Mesendoderm (in vitro differentiated cells): Measurements from ENCODE around the gene MBTD1.
A peak's percentile ranks its signal among the peaks of the same experiment; 100 is the strongest.

Experiments
- DNase-seq: peaks from one replicate; pipeline ENCODE4 v3.0.0; 2013
- H2AK5ac ChIP-seq: 2 replicates; pipeline ENCODE4 v1.6.1; 2013; ENCODE audit warnings: low read length, inconsistent platforms
- H2BK120ac ChIP-seq: 2 replicates; pipeline ENCODE4 v1.6.1; 2013; ENCODE audit warnings: low read depth, mild to moderate bottlenecking, low read length, moderate library complexity, mixed read lengths
- H2BK15ac ChIP-seq: replicated peaks from 2 replicates; pipeline ENCODE4 v1.6.1; 2013; ENCODE audit warnings: low read depth, mild to moderate bottlenecking, moderate library complexity
- H2BK5ac ChIP-seq: 2 replicates; pipeline ENCODE4 v1.6.1; 2013; ENCODE audit warnings: low read length, inconsistent platforms
- H3K18ac ChIP-seq: 2 replicates; pipeline ENCODE4 v1.6.1; 2013; ENCODE audit warnings: mild to moderate bottlenecking, low read length, mixed read lengths
- H3K23ac ChIP-seq: one replicate; pipeline ENCODE4 v1.6.1; 2013; ENCODE audit warnings: low read length
- H3K27ac ChIP-seq: 2 replicates; pipeline ENCODE4 v1.5.1; 2013; ENCODE audit warnings: low read depth, mild to moderate bottlenecking, inconsistent platforms, low read length, moderate library complexity
- H3K27me3 ChIP-seq: 2 replicates; pipeline ENCODE4 v1.6.1; 2013; ENCODE audit warnings: low read length, control low read depth, mild to moderate bottlenecking, inconsistent platforms; ENCODE audit not compliant: insufficient read depth, poor library complexity
- H3K36me3 ChIP-seq: 2 replicates; pipeline ENCODE4 v1.6.1; 2013; ENCODE audit warnings: low read length, inconsistent platforms; ENCODE audit not compliant: control insufficient read depth, insufficient read depth
- H3K4ac ChIP-seq: one replicate; pipeline ENCODE4 v1.6.1; 2013; ENCODE audit warnings: low read depth, mild to moderate bottlenecking, low read length, moderate library complexity
- H3K4me1 ChIP-seq: 2 replicates; pipeline ENCODE4 v1.6.1; 2013; ENCODE audit warnings: low read depth, low read length, inconsistent platforms; ENCODE audit not compliant: control insufficient read depth
- H3K4me2 ChIP-seq: 2 replicates; pipeline ENCODE4 v1.6.1; 2013; ENCODE audit warnings: low read length
- H3K4me3 ChIP-seq: 2 replicates; pipeline ENCODE4 v1.5.1; 2013; ENCODE audit warnings: mild to moderate bottlenecking, low read length
- H3K56ac ChIP-seq: one replicate; pipeline ENCODE4 v1.6.1; 2013; ENCODE audit warnings: low read length
- H3K79me1 ChIP-seq: 2 replicates; pipeline ENCODE4 v1.6.1; 2013; ENCODE audit warnings: low read length, inconsistent platforms
- H3K79me2 ChIP-seq: 2 replicates; pipeline ENCODE4 v1.6.1; 2013; ENCODE audit warnings: mild to moderate bottlenecking, low read length; ENCODE audit not compliant: control insufficient read depth, insufficient read depth
- H3K9ac ChIP-seq: 2 replicates; pipeline ENCODE4 v1.6.1; 2013; ENCODE audit warnings: low read length, inconsistent platforms
- H4K5ac ChIP-seq: one replicate; pipeline ENCODE4 v1.6.1; 2013; ENCODE audit warnings: low read length
- H4K8ac ChIP-seq: one replicate; pipeline ENCODE4 v1.6.1; 2013; ENCODE audit warnings: low read depth, mild to moderate bottlenecking, control low read depth, low read length, moderate library complexity
- WGBS: extraction: QIAGEN DNeasy Blood & Tissue Kit; methylation state at CpG from one replicate; pipeline ENCODE4 v1.1.7; 2013; ENCODE audit warnings: low lambda C conversion rate, missing lambda C conversion rate; ENCODE audit not compliant: insufficient coverage; ENCODE audit errors: extremely low coverage; 5-methylcytosine and 5-hydroxymethylcytosine counted together

Gene MBTD1

DNA sequence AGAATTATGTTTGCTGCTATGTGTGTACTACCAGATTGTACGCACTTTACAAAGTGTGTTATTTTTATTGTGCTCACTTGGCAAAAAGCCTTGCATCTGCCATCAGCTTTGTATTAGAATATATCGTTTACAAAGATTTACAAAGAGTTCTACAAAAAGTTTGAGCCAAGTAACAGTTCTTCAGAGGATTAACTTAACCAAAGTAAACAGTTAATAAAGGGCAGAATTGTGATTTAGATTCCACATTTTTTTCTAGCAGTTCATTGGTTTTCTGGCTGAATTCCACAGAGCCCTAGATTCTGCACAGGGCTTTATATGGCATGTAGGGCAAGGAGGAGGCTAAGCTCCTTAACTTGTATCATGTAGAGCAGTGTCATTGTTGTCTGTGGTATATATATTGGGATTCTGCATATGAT lies 29.9 kb upstream of the MBTD1 start:
- Histone ChIP-seq H3K4me1 (no peaks in the 10 kb centered on the region), H3K4ac (no peak overlapping the region), H2BK120ac (no peak overlapping the region), H3K79me1 (no peaks in the 10 kb centered on the region), H2AK5ac (no peak overlapping the region), H2BK15ac (no peak overlapping the region), H3K18ac (no peak overlapping the region), H3K79me2 (no peaks in the 10 kb centered on the region), H3K36me3 (peaks cover 8% of the 10 kb centered on the region), H3K4me3 (no peak overlapping the region), H3K56ac (no peak overlapping the region), H4K8ac (no peak overlapping the region), H2BK5ac (no peak overlapping the region), H3K23ac (no peak overlapping the region), H4K5ac (no peak overlapping the region), H3K27ac (no peak overlapping the region), H3K9ac (no peak overlapping the region), H3K4me2 (no peak overlapping the region), H3K27me3 (no peaks in the 10 kb centered on the region)
- no CpG with 5 or more reads among the region's 2 CpGs for WGBS
- DNase-seq = no peak

DNA sequence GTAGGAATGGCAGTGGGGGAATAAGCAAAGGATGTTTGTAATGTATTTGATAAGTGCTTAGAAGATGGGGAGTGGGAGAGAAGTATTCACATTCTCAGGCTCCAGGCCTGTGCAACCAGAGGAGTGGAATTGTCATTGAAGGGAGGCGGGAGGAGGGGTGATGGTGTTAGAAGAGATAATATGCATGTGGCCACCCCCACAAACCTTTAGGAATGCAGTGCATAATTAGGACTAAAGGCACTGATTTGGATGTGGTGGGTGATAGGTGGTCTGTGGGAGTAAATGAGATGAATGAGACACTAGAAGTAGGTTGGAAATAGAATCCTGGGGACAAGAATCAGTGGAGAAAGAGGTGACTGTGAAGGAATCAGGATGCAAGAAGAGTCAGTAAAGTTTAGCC lies 27.6 kb upstream of the MBTD1 start:
- Histone ChIP-seq H3K79me2 (no peaks in the 10 kb centered on the region), H3K27me3 (no peaks in the 10 kb centered on the region), H3K36me3 (peaks cover 6% of the 10 kb centered on the region), H3K56ac (no peak overlapping the region), H2AK5ac (no peak overlapping the region), H2BK120ac (no peak overlapping the region), H2BK15ac (no peak overlapping the region), H3K4ac (no peak overlapping the region), H3K4me1 (no peaks in the 10 kb centered on the region), H4K8ac (no peak overlapping the region), H3K4me3 (no peak overlapping the region), H2BK5ac (no peak overlapping the region), H3K18ac (no peak overlapping the region), H3K79me1 (no peaks in the 10 kb centered on the region), H4K5ac (no peak overlapping the region), H3K23ac (no peak overlapping the region), H3K4me2 (no peak overlapping the region), H3K9ac (no peak overlapping the region), H3K27ac (no peak overlapping the region)
- peak; percentile 23 for DNase-seq
- WGBS = no CpG with 5 or more reads among the region's 1 CpG

DNA sequence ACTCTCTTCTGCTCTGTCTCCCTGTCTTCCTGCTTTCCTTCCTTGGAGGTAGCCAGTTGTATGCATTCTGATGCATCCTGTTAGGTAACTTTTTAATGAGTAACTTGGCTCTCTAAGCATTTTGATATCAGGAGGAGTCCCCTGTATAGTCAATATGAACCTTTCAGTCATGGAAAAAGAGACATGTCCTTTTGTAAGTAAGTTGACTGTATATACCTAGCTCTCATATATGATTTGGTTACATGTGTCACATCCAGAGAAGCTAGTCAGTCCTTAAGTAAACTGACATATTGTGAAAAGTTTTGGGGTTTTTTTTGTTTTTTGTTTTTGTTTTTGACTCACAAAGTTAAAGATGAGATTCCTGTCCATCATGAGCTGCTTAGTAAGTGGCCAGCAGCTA lies 19.3 kb upstream of the MBTD1 start:
- Histone ChIP-seq H2AK5ac (no peak overlapping the region), H3K18ac (no peak overlapping the region), H3K4me1 (no peaks in the 10 kb centered on the region), H3K27me3 (no peaks in the 10 kb centered on the region), H3K23ac (no peak overlapping the region), H3K36me3 (peaks cover 4% of the 10 kb centered on the region), H3K27ac (no peak overlapping the region), H2BK15ac (no peak overlapping the region), H2BK120ac (no peak overlapping the region), H3K79me2 (no peaks in the 10 kb centered on the region), H3K4me3 (no peak overlapping the region), H4K8ac (no peak overlapping the region), H3K4me2 (no peak overlapping the region), H3K79me1 (peaks cover 2% of the 10 kb centered on the region), H3K9ac (no peak overlapping the region), H3K4ac (no peak overlapping the region), H3K56ac (no peak overlapping the region), H4K5ac (no peak overlapping the region), H2BK5ac (no peak overlapping the region)
- DNase-seq = no peak

DNA sequence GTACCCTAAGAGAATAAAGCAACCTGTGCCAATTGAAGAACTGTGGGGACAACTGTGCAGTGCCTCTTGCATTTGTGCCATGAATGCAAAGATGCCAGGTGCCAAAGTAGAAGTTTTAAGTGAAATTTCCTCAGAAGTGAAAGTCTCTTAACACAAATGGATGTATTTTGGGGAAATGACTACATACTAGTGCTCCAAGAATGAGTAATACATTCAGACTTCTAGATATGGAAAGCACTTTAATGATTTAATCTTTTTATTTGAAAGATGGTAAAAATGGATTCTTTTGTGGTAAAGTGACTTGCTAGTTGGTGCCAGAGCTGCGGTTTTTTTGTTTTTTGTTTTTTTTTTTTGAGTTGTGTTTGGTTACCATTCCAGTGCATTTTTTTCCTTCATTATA lies 15.5 kb upstream of the MBTD1 start:
- Histone ChIP-seq H3K4me1 (no peaks in the 10 kb centered on the region), H3K4me3 (no peak overlapping the region), H3K27me3 (no peaks in the 10 kb centered on the region), H3K79me2 (peaks cover 3% of the 10 kb centered on the region), H3K79me1 (peaks cover 7% of the 10 kb centered on the region), H2BK15ac (no peak overlapping the region), H3K9ac (no peak overlapping the region), H3K36me3 (peaks cover 6% of the 10 kb centered on the region), H2AK5ac (no peak overlapping the region), H4K5ac (no peak overlapping the region), H3K23ac (no peak overlapping the region), H3K56ac (no peak overlapping the region), H3K4me2 (no peak overlapping the region), H2BK120ac (no peak overlapping the region), H3K4ac (no peak overlapping the region), H2BK5ac (no peak overlapping the region), H3K18ac (no peak overlapping the region), H3K27ac (no peak overlapping the region), H4K8ac (no peak overlapping the region)
- no peak for DNase-seq
- WGBS = no CpG with 5 or more reads among the region's 1 CpG

DNA sequence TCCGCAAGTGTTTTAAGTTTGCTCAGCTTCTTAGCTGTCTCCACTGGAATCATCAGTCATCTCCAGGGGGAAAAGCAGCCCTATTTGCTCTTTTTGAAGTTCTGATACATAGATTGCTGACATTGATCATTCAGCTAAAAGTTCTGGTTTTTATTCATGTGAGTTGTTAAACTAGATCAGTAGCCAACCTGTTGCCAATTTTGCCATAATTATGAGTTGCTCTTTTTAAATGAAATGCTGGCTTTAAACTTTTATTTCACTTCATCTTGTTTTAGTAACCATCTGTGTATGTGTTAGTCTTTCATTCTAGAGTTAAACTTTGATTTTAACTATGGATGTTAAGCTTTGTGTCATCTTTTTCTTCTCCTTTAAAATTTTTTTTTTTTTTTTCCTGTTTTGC lies 13.0 kb upstream of the MBTD1 start:
- DNase-seq = no peak
- Histone ChIP-seq H2AK5ac (no peak overlapping the region), H3K79me2 (peaks cover 6% of the 10 kb centered on the region), H3K27me3 (no peaks in the 10 kb centered on the region), H2BK15ac (no peak overlapping the region), H3K4me3 (no peak overlapping the region), H3K36me3 (peaks cover 5% of the 10 kb centered on the region), H3K79me1 (peaks cover 9% of the 10 kb centered on the region), H3K4me2 (no peak overlapping the region), H4K5ac (no peak overlapping the region), H4K8ac (no peak overlapping the region), H3K18ac (no peak overlapping the region), H3K56ac (no peak overlapping the region), H3K4ac (no peak overlapping the region), H2BK120ac (no peak overlapping the region), H3K4me1 (no peaks in the 10 kb centered on the region), H3K9ac (no peak overlapping the region), H3K23ac (no peak overlapping the region), H2BK5ac (no peak overlapping the region), H3K27ac (no peak overlapping the region)
- no CpG with 5 or more reads among the region's 1 CpG for WGBS

DNA sequence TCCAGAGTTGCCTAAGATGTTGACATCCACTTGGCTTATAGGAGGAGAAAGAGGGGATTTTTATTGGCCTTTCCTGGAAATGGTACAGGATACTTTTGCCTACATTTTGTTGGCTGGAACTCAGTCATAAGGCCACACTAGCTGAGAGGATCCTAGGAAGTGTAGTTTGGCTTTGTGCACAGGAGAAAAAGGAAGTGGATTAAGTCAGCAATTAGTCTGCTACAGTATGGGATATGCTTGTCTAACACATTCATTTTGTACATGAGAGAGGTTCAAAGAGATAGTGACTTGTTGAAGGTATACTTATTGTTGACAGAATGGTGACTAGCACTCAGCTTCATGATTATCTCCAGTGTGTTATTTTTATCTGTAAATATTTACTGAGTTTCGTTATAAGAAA lies 10.8 kb upstream of the MBTD1 start:
- Histone ChIP-seq H3K56ac (no peak overlapping the region), H3K36me3 (peaks cover 3% of the 10 kb centered on the region), H3K79me1 (peaks cover 7% of the 10 kb centered on the region), H3K27me3 (no peaks in the 10 kb centered on the region), H3K4me1 (no peaks in the 10 kb centered on the region), H3K27ac (no peak overlapping the region), H3K18ac (no peak overlapping the region), H3K4me3 (no peak overlapping the region), H2BK15ac (no peak overlapping the region), H3K4ac (no peak overlapping the region), H3K9ac (no peak overlapping the region), H3K79me2 (peaks cover 6% of the 10 kb centered on the region), H3K23ac (no peak overlapping the region), H3K4me2 (no peak overlapping the region), H2BK120ac (no peak overlapping the region), H4K8ac (no peak overlapping the region), H2AK5ac (no peak overlapping the region), H4K5ac (no peak overlapping the region), H2BK5ac (no peak overlapping the region)
- DNase-seq = no peak
- WGBS = no CpG with 5 or more reads among the region's 1 CpG
